HG02884 (cell line): ENCODE results near the gene COL18A1.
"Not testable (repeated sequence)": the region's sequence is repeated elsewhere in the genome, so short reads cannot be mapped to it uniquely, and the experiment has no call there.

Experiments used
- ATAC-seq: cut with Tn5 transposase; IDR thresholded peaks from one replicate; pipeline ENCODE4 v1.9.1; 2021; ENCODE audit warnings: mild to moderate bottlenecking, moderate library complexity; ENCODE audit not compliant: unreplicated experiment

The COL18A1 gene

DNA sequence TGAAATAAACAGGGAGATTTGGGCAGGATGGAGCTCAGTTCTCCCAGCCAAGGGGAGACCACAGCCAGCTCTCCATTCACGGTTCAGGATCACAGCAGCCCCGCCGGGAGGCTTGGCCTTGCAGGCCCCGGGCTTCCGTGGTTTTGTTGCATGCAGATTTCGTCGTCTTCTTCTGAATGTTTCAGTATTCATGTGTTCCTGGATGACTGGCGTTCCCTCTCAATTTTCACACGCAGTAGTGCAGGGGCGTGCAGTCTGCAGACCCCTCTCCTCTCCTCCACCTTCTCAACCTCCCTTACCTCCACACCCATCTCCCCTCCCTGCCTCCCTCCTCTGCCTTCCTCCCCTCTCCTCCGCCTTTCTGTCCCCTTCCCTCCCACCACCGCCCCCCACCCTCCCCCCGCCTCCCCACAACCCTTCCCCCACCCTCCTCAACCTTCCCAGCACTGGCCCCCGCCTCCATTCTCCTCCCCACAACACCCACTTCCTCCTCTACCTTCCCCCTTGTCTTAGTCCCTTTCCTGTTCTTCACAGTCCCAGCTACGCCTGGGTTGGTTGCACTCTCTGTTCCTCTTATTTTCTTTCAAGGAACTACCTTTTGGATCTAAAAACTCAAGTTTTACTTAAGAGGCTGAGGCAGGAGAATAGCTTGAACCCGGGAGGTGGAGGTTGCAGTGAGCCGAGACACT, 145.7 kb downstream of the COL18A1 start:
- ATAC-seq, result no peak

DNA sequence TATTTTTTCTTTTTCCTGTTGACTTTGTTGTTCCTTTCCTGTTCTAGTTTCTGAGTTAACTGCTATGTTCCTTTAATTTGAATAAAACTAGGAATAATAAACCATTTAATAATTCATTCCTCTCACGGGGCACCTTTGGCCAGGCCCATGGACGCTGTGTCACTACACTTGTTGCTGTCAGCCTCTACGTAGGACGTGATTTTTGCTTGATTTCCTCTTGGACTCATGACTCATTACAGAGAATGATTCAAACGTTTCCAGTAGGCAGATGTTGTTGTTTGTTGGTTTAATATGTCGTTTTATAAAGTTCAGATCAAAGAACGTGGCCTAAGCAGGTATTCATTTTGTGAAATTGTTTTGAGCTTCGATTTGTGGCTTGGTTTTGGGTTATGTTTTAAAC, 146.4 kb downstream of the COL18A1 start:
- ATAC-seq, result no peak

DNA sequence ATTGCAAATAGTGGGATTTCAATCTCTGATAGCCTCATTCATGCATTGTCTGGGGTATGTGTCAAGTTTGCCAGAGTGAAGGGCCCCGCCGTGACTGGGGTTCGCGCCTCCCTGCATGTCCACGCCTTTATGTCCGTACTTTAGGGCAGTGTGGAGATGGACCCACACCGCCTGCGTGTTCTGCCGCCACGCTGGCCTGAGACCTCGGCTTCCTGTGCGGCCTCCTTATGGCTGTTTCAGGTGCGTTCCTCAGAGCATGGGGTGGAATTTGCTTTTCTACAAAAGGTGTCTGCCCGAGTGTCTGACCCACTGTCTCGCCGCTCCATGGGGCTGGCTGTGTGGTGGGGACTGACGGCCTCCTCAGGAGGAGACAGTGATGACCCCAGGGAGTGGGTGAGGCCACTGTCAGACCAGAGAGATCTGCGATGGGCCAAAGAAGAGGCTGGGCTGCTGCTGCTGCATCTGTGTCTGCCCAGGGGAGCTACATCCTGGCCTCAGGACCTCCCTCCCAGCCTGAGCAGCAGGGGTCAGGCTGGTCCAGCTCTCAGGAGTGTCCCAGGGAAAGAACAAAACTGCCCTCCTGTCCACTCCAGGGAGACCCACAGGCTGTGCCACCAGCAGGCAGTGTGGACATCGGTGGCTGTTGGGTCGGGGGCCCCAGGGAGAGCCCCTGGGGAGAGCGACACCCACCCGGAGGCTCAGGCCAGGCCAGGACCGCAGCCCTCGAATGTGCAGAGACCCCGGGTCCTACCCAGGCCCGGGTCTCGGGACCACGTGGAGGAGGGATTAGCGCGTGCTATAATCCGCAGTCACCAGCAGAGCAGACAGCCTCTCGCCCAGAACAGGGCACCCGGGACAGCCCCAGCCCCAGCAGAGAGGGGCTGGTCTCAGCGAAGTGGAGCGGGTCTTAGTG, 147.1 kb downstream of the COL18A1 start:
- no peak for ATAC-seq

DNA sequence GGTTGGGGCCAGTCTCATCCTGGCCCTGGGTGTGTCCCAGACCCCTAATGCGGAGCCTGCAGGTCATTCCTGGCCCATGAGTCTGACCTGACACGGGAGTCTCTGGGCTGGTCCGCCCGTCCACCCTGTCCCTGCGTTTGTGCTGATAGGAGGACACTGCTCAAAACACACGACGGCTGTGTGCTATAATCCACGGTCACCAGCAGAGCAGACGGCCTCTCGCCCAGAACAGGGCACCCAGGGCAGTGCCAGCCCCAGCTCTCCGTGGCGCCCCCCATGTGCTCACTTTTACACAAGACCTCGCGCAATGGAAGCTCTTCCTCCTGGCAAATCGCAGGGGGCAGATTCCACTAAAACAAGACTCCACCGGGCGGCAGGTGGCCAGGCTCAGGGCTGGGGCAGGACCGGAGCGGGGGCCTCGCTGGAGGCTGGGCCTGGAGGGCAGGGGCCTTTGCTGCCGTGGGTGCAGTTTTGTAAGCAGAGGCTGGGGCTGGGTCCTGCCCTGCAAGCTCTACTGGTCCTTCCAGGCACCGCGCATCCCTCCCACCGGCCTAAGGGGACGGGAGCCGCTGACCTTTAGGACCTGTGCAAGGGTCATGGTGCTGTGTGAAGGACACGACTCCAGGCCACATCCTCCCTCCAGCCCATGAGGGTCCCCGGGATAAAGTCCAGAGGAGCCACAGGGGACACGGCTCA, 147.9 kb downstream of the COL18A1 start:
- no peak for ATAC-seq

DNA sequence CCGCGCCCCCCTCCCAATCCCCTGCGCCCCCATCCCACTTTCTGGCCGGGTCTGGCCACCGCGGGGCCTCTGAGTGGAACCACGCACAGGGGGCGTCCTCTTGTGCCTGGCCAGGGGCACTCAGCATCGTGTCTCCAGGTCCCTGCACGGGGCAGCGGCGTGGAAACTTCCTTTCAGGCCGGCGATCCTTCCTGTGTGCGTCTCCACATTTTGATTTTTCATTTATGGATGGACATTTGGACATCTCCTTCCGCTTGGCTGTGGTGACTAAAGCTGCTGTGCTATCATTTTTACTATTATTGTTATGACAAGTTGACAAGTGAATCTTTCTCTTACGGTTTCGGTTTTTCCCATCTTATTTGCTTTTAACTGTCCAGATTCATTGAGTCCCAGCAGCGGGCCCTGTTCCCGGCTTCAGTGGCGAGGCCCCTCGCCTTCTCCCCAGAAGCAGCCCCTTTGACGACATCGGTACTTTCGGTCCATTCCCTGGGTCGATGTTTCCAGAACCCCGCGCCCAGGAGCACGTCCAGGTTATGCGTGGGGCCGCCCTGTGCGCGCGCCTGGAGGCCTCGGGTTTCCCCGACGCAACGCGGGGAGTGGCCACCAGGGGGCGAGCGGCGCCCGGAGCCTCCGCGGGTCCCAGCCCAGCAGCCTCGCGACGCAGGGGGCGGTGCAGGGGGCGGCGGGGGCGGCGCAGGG, 149.7 kb downstream of the COL18A1 start:
- peak; percentile 45 for ATAC-seq

DNA sequence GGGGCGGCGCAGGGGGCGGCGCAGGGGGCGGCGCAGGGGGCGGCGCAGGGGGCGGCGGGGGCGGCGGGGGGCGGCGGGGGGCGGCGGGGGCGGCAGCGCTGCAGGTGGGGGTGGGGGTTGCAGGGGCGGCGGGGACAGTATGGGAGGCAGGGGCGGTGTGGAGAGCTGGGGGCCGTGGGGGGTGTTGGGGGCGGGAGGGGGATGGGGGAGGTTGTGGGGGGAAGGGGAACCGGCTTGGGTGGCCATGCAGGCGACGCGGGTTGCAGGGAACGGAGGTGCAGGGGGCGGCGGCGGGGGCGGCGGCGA, 150.2 kb downstream of the COL18A1 start:
- ATAC-seq, result no peak

DNA sequence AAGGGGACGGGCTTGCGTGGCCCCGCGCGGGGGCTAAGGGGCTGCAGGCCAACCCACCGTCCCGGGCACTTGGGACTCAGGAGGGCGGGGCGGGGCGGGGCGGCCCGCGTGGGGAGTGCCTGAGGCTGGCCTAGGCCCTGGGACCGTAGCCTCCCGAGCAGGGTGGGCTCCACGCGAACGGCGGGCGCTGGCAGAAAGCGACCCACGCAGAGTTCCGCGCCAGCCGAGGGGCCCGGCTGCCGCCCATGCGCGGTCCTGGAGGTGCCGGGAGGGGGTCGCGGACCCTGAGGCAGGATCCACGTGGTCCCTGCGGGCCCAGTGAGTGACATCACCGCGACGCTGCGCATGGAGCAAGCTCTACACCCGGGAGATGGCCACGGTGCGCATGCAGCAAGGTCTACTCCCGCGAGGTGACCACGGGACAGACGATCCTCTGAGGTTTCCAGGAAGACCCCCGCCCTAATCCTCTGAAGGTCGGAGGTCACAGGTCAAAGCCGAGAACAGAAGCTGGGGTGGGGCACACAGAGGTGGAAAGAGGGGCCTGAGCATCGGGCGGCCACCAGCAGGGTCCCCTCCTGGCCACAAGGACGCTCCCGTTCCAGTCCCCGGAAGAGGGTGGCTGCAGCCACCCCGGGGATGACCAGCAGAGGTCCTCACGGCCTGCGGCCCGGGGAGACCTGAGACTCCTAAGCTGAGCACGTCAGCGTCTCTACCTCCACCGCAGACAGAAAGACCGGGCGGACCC, 150.8 kb downstream of the COL18A1 start:
- no peak for ATAC-seq

DNA sequence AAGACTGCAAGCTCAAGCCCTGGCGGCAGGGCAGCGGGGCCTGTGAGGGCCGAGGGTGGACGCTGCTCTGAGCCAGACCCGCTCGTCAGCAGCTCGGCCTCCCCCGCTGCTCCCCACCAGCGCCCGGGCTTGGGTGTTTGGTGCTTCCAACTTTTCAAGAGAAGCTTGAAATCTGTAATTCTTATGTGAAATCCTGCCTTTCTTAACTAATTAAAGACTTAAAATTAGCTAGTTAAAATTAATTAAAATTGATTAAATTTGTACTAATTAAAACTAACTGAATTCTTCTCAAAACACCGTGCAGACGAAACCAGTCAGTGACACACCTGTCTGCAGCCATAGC, 151.3 kb downstream of the COL18A1 start:
- no peak for ATAC-seq

DNA sequence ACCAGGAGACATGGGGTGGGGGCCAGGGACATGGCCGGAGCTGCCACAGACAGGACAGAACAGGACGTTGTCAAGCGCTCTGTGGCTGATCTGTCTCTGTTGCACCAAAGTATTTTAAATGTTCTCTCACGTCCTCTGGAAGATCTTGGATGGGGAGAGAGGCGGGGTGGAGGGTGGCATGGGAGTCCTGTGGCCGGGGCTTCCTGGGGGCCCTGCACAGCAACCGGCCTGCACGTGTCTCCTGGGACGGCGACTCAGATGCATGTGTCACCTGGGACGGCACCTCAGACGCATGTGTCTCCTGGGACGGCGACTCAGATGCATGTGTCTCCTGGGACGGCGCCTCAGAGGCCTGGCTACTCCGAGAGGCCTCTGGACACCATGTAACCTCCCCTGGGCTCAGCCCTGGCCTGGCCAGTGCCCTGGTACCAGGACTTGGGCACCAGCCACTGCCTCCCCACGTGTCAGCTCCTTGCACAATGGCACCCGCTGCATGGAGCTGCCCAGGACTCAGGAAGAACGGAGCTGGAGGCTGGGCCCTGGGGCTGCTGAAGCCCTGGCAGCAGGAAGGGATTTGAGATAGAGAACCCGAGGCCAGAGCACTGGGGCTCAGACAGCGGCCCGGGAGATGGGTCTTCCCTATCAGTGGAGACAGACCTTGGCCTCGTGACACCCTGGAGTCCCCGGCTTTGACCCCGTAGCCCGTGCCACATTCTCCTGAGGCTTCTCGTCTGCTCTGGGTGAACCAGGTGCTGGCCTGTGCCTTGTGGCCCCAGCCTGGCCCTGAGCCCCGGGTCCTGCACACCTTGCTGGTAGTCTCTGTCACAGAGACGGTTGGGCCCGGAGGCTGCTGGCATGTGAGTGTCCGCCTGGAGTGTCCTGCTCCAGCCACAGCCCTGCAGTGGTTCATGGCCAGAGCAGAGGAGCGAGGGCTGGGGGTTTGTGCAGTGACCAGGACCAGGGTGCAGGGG, 152.0 kb downstream of the COL18A1 start:
- ATAC-seq, result no peak

DNA sequence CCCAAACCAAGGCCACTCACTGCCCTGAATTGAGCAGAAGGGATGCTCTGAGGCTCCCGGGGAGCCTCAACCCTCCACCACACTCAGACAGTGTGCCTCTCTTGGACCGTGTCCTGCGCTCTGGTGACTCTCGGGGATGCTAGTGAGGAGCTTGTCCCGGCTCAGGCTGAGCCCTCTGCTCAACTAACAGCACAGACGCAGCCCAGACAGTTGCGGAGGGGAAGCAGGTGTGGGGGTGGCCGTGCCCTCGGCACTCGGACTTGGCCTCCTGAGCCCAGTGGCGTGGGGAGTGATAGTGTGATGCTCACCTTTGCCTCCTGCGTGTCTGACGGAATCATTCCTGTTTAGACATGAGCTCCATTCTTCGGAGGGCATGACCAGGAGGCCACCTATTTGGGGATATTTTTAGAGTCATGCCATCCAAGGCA, 152.7 kb downstream of the COL18A1 start:
- ATAC-seq, result no peak

DNA sequence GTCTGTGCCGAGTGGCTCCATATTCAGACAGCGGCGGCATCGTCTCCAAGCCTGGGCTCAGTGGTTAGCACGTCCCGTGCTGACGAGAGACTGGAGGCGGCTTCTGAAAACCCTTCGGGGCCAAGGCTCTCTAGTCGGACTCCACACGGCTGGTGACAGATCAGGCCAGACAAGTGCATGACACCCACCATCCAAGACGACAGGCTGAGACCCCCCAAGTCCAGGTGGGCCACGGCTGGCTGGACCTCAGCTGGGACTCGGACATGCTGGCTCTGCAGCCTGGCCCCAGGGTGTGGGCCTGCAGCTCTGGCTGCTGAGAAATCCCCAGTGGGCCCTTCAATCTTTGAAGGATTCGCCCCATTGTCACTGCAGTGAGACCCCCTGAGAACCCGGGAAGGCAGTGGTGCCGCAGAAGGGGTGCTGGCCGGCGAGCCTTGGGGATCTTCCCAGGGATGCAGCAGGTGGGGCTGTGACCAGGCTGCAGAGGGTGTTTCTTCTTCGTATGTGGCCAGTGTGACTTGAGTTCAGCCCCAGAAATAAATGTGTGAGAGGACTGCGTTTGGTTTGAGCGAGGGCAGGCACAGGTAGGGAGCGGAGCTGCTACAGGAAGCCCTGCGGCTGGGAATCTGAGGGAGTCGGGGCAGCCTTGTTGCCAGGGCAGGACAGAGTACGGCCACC, 153.2 kb downstream of the COL18A1 start:
- ATAC-seq, result no peak

DNA sequence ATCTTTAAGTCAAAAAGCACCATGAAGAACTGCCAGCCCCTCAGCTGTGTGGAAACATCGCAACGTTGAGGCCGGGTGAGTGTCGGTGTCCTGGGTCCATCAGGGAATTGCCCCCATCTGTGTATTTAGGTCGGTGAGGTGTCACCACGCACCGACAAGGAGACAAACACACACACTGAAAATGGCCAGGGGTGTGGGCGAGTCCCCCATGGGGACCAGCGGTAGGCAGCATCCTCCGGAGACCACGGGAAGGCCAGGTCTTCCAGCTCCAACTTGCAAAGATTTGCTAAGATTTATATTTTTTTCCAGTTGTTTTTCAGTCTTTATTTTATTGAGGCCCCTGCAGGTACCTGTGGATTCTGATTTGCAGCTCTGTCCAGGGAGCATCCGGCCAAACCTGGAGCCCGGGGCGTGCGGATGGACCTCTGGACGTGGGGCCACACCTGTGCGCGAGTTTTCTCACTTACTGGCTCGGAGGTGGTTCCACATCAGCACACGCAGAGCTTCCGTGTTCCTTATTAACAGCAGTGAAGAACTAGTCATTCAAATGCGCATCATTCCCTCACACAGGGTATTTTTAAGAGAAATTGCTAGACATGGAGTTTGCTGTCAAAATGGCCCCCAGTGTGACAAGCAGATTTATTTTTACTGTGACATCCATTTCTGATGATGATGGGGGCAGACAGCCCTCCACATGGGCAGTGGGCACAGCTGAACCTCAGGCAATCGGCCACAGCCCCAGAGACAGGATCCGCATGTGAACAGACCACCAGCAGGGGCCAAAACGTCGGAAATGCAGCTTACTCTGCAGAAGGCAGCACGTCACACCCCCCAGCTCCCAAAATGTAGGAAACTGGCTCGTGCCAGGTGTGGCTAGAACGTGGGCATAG, 154.5 kb downstream of the COL18A1 start:
- no peak for ATAC-seq

DNA sequence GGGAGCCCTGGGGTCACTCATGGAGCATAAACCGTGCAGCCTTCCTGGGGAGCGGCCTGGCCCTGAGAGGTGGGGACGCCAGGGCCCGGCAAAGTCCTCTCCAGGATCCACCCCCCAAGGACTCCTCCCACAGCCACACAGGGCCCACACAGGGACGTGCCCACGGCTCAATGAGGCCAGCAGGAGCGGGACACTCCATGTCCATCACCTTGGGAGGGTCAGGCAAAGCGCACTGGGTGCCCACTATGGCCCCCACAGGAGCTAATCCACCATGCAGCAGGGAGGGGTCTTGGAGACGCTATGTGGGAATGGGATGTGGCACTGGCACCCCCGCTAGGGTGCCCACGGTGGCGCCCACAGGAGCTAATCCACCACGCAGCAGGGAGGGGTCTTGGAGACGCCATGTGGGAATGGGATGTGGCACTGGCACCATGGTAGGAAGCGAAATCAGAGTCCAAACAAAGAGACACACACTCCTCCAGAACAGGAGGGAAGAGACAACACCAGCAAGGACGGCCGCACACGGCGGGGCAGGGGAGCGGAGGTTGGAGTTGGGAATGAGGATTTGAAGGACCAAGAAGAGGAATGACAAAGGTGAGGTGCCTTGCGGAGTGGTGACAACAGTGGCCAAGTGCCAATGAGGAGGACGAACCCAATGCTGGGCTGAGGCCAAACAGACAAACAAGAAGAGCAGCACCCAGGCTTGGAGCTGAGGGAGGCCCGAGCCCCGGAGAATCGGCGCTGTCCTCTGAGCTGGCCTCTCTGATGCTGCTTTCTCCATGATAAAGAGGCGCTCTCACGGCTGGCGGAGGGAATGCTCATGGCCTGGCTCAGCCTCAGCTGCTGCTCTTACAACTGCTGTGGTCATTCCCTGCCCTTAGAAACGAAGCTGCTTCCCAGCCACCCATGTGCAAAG, 155.4 kb downstream of the COL18A1 start:
- ATAC-seq, result no peak

DNA sequence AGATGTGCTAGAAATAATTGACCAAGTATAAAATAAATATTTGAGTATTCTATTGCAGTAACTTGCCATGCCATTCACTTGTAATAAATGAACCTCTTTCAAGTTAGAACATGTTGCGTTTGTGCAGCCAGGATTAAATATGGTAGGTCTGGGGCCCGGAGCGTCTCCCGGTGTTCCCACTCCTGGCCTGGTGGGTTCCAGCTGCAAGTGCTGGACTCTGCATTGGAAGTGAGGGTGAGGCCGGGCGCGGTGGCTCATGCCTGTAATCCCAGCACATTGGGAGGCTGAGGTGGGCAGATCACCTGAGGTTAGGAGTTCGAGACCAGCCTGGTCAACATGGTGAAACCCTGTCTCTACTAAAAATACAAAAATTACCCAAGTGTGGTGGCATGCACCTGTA, 156.3 kb downstream of the COL18A1 start:
- not testable (repeated sequence) for ATAC-seq

DNA sequence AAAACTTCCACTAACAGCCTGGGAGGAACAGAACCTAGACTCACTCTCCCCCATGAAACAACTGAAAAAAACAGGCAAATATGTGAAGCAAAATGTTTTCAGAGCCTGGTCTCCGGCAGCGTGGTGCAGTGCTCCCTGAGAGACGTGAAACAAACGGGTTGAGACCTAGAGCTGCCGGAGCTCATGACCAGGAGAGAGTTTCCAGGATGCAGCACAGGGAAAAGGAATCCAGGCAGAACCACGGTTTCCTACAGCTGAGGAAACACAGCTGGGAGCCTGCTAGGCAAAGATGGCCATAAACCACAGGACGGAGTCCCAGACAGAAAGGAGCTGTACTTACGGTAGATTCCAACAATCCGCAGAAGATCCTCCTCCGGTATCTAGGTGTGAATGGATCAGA, 157.4 kb downstream of the COL18A1 start:
- ATAC-seq, result no peak

DNA sequence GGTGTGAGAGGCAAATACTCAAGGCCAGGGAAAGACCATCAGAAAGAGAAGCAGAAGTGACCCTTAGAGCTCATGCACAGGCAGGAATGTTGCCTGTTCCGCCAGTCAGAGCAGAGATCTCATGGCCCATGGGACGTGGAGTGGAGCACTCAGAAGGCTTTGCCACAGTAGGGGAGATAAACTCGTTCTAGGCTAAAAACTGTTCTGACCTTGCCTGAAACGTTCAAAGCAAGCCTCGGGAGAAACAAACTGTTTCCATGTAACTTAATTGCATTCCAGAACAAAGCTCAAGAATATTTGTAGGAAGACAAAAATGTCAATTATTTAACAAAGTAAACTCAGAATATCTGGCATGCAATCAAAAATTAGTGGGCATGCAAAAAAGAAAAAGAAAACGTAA, 158.0 kb downstream of the COL18A1 start:
- ATAC-seq, result no peak
